Endothelial cell (in vitro differentiated cells): ENCODE results near the gene TMEM175. TPM values are rescaled to one million over a fixed set of nuclear protein-coding genes. Genes with fewer than 3 reads are reported as not detected.
"Not testable (repeated sequence)": the region's sequence is repeated elsewhere in the genome, so short reads cannot be mapped to it uniquely, and the experiment has no call there.

Experiments used
- DNase-seq: peaks from one replicate; pipeline ENCODE4 v3.0.0; 2021; ENCODE audit warnings: low spot score
- H3K27ac Mint-ChIP-seq: one replicate; pipeline ENCODE4 v1.8.0; 2021; ENCODE audit warnings: mixed read lengths, inconsistent platforms; ENCODE audit not compliant: unreplicated experiment
- H3K27me3 Mint-ChIP-seq: one replicate; pipeline ENCODE4 v1.8.0; 2021; ENCODE audit warnings: mild to moderate bottlenecking, moderate library complexity, mixed read lengths, inconsistent platforms; ENCODE audit not compliant: unreplicated experiment
- H3K36me3 Mint-ChIP-seq: one replicate; pipeline ENCODE4 v1.8.0; 2021; ENCODE audit warnings: mild to moderate bottlenecking, low read depth, mixed read lengths, inconsistent platforms; ENCODE audit not compliant: unreplicated experiment
- H3K4me1 Mint-ChIP-seq: one replicate; pipeline ENCODE4 v1.8.0; 2021; ENCODE audit warnings: mild to moderate bottlenecking, mixed read lengths, inconsistent platforms; ENCODE audit not compliant: unreplicated experiment
- H3K4me3 Mint-ChIP-seq: one replicate; pipeline ENCODE4 v1.8.0; 2021; ENCODE audit warnings: mild to moderate bottlenecking, mixed read lengths, inconsistent platforms; ENCODE audit not compliant: unreplicated experiment
- H3K9me3 Mint-ChIP-seq: one replicate; pipeline ENCODE4 v1.8.0; 2021; ENCODE audit warnings: mixed read lengths, inconsistent platforms; ENCODE audit not compliant: unreplicated experiment
- total RNA-seq: library from RNA; stranded (reverse); fragmentation: NEBNext Ultra II Directional; extraction: Animal tissue kit (Norgen Biotek cat#: 25700); gene quantifications from one replicate; pipeline ENCODE4 v1.2.1, GENCODE V29; 2021; ENCODE audit not compliant: unreplicated experiment
- TF ChIP-seq, protein P1 (sequence below): fragments of 200-600 bp; sonication (generic); IDR thresholded peaks from one replicate; pipeline ENCODE4 v1.5.0; 2021; ENCODE audit warnings: antibody characterized with exemption; ENCODE audit not compliant: unreplicated experiment

TMEM175 gene
- total RNA-seq, 1 donor from 2014 or later, result 31.4 TPM

DNA sequence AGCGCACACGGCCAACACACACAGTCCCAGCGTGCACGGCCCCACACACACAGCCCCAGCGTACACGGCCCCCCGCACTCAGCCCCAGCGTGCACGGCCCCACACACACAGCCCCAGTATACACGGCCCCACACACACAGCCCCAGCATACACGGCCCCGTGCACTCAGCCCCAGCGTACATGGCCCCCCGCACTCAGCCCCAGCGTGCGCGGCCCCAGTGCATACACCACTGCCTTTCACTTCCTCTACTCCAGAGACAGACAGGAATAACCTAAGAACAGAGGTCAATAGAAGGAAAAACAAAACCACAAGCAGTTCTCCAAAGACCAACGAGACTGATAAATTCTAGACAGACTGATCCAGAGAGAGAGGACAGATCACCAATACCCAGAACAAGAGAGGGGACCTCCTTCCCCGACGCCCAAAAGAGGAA lies 17.2 kb upstream of the TMEM175 start:
- Mint-ChIP-seq H3K27ac (peak overlapping the region; percentile 88), H3K4me3 (peak overlapping the region; percentile 29), H3K4me1 (peaks cover 31% of the 10 kb centered on the region), H3K9me3 (no peaks in the 10 kb centered on the region), H3K27me3 (peaks cover 7% of the 10 kb centered on the region), H3K36me3 (peaks cover 17% of the 10 kb centered on the region)
- DNase-seq, result no peak
- TF ChIP-seq, protein P1, sequence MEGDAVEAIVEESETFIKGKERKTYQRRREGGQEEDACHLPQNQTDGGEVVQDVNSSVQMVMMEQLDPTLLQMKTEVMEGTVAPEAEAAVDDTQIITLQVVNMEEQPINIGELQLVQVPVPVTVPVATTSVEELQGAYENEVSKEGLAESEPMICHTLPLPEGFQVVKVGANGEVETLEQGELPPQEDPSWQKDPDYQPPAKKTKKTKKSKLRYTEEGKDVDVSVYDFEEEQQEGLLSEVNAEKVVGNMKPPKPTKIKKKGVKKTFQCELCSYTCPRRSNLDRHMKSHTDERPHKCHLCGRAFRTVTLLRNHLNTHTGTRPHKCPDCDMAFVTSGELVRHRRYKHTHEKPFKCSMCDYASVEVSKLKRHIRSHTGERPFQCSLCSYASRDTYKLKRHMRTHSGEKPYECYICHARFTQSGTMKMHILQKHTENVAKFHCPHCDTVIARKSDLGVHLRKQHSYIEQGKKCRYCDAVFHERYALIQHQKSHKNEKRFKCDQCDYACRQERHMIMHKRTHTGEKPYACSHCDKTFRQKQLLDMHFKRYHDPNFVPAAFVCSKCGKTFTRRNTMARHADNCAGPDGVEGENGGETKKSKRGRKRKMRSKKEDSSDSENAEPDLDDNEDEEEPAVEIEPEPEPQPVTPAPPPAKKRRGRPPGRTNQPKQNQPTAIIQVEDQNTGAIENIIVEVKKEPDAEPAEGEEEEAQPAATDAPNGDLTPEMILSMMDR, result no peak

GRCh38 chr4:915595-915994 lies 16.7 kb upstream of the TMEM175 start:
- H3K4me1 Mint-ChIP-seq, result peaks cover 31% of the 10 kb centered on the region
- peak overlapping the region; percentile 14 for H3K27ac Mint-ChIP-seq
- TF ChIP-seq, protein P1, result no peak
- peaks cover 7% of the 10 kb centered on the region for H3K27me3 Mint-ChIP-seq
- no peak for DNase-seq
- peaks cover 17% of the 10 kb centered on the region for H3K36me3 Mint-ChIP-seq
- no peaks in the 10 kb centered on the region for H3K9me3 Mint-ChIP-seq
- H3K4me3 Mint-ChIP-seq, result no peak overlapping the region

- DNase-seq, result no peak
- TF ChIP-seq, protein P1, result no peak
- Mint-ChIP-seq H3K27me3 (peaks cover 8% of the 10 kb centered on the region), H3K4me3 (no peak overlapping the region), H3K4me1 (peaks cover 38% of the 10 kb centered on the region), H3K27ac (no peak overlapping the region), H3K36me3 (peaks cover 9% of the 10 kb centered on the region), H3K9me3 (no peaks in the 10 kb centered on the region)
Measured at GRCh38 chr4:917466-917865, 14.8 kb upstream of the TMEM175 start.

- Mint-ChIP-seq H3K9me3 (no peaks in the 10 kb centered on the region), H3K4me3 (no peak overlapping the region), H3K27me3 (peaks cover 8% of the 10 kb centered on the region), H3K4me1 (peaks cover 43% of the 10 kb centered on the region), H3K36me3 (peaks cover 8% of the 10 kb centered on the region), H3K27ac (no peak overlapping the region)
- TF ChIP-seq, protein P1, result no peak
- DNase-seq, result no peak
Measured at GRCh38 chr4:917992-918391, 14.3 kb upstream of the TMEM175 start.

DNA sequence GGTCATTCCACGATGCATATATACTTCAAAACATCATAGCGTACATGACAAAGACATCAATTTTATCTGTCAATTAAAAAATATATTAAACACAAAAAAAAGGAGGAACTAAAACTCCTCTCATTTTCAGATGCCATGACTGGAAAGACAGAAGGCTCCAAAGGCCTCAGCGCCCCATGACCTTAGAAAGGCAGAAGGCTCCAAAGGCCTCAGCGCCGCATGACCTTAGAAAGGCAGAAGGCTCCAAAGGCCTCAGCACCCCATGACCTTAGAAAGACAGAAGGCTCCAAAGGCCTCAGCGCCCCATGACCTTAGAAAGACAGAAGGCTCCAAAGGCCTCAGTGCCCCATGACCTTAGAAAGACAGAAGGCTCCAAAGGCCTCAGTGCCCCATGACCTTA lies 13.7 kb upstream of the TMEM175 start:
- not testable (repeated sequence) for H3K9me3 Mint-ChIP-seq, DNase-seq, H3K4me3 Mint-ChIP-seq, H3K27me3 Mint-ChIP-seq, H3K36me3 Mint-ChIP-seq, H3K27ac Mint-ChIP-seq
- H3K4me1 Mint-ChIP-seq, result peaks cover 45% of the 10 kb centered on the region

- peaks cover 45% of the 10 kb centered on the region for H3K4me1 Mint-ChIP-seq
- not testable (repeated sequence) for H3K27me3 Mint-ChIP-seq, H3K36me3 Mint-ChIP-seq, H3K9me3 Mint-ChIP-seq, H3K4me3 Mint-ChIP-seq, DNase-seq, H3K27ac Mint-ChIP-seq
Measured at GRCh38 chr4:919004-919680, 13.1 kb upstream of the TMEM175 start.
